CD4-positive, alpha-beta memory T cell (primary cell): ENCODE measurements around the gene PROCA1. TPM values are rescaled to one million over a fixed set of nuclear protein-coding genes. Genes with fewer than 3 reads are reported as not detected.
"Not testable (repeated sequence)": the region's sequence is repeated elsewhere in the genome, so short reads cannot be mapped to it uniquely, and the experiment has no call there.

Experiments
- CTCF ChIA-PET: fragments of 350-600 bp; sonication (Branson Sonifier 250); formaldehyde crosslinking; loops from one replicate; lab custom pipeline; 2021; ENCODE audit warnings: inconsistent platforms; ENCODE audit not compliant: partially characterized antibody; lab: Charles Lee
- POLR2A ChIA-PET: fragments of 350-600 bp; sonication (Branson Sonifier 250); formaldehyde crosslinking; loops from one replicate; lab custom pipeline; 2021; ENCODE audit not compliant: partially characterized antibody; lab: Charles Lee
- DNase-seq, 5 donors: peaks; one replicate each; pipeline versions ENCODE4 v3.0.0 to v3.0.0-alpha.2; 2020 to 2022; ENCODE audit warnings: mixed read lengths in 1 of 5
- H3K27ac ChIP-seq: one replicate; pipeline ENCODE4 v1.7.0; 2013; ENCODE audit warnings: low read depth, low read length
- H3K27me3 ChIP-seq: 2 replicates; pipeline ENCODE4 v1.7.0; 2013; ENCODE audit warnings: mild to moderate bottlenecking, low read length, moderate library complexity; ENCODE audit not compliant: insufficient read depth
- H3K36me3 ChIP-seq: 2 replicates; pipeline ENCODE4 v1.7.0; 2013; ENCODE audit warnings: mild to moderate bottlenecking, low read length, moderate library complexity; ENCODE audit not compliant: insufficient read depth
- H3K4me1 ChIP-seq: 2 replicates; pipeline ENCODE4 v1.7.0; 2013; ENCODE audit warnings: mild to moderate bottlenecking, low read length, moderate library complexity; ENCODE audit not compliant: insufficient read depth
- H3K4me3 ChIP-seq, 2 donors: one replicate each; pipeline ENCODE4 v1.7.0; 2013; ENCODE audit warnings: low read length in 2 of 2, mild to moderate bottlenecking in 1 of 2
- H3K9me3 ChIP-seq, 2 donors: one replicate each; pipeline ENCODE4 v1.7.0; 2013; ENCODE audit warnings: low read length in 2 of 2, control low read depth in 1 of 2; ENCODE audit not compliant: control insufficient read depth in 1 of 2
- H3K27ac Mint-ChIP-seq, 7 donors: one replicate each; pipeline ENCODE4 v1.8.0; 2020 to 2021; ENCODE audit warnings: mixed read lengths in 7 of 7, mild to moderate bottlenecking in 6 of 7, inconsistent platforms in 3 of 7, moderate library complexity in 3 of 7
- H3K27me3 Mint-ChIP-seq, 2 donors: one replicate each; pipeline ENCODE4 v1.8.0; 2020 to 2021; ENCODE audit warnings: mixed read lengths in 2 of 2
- H3K36me3 Mint-ChIP-seq, 2 donors: one replicate each; pipeline ENCODE4 v1.8.0; 2020 to 2021; ENCODE audit warnings: mixed read lengths in 2 of 2, inconsistent platforms in 1 of 2, mild to moderate bottlenecking in 1 of 2
- H3K4me1 Mint-ChIP-seq, 4 donors: one replicate each; pipeline ENCODE4 v1.8.0; 2020 to 2021; ENCODE audit warnings: mixed read lengths in 4 of 4, mild to moderate bottlenecking in 1 of 4
- H3K4me3 Mint-ChIP-seq, 8 donors: one replicate each; pipeline ENCODE4 v1.8.0; 2020 to 2021; ENCODE audit warnings: mixed read lengths in 8 of 8, mild to moderate bottlenecking in 7 of 8, moderate library complexity in 6 of 8, inconsistent platforms in 3 of 8
- H3K9me3 Mint-ChIP-seq, 8 donors: one replicate each; pipeline ENCODE4 v1.8.0; 2020 to 2021; ENCODE audit warnings: mixed read lengths in 8 of 8, mild to moderate bottlenecking in 5 of 8, inconsistent platforms in 3 of 8, moderate library complexity in 1 of 8
- intact Hi-C: fragments of 100-400 bp; cut with micrococcal nuclease; formaldehyde crosslinking; loops from one replicate; pipeline ENCODE4 v1.15.1; 2023
- polyA plus RNA-seq, 2 donors: library from polyadenylated mRNA; unstranded; fragments of 300-500 nt; fragmentation: Illumina TruSeq; gene quantifications; one replicate each; pipeline ENCODE4 v1.2.3, GENCODE V29; 2021
- total RNA-seq, 2 experiments: library from RNA; stranded (reverse); gene quantifications; one replicate each; pipeline ENCODE4 v1.2.3, GENCODE V29; 2021

PROCA1 gene
- total and polyA plus RNA-seq, 4 experiments from 2014 or later = 0.12 to 17.4 (median 7.9) TPM

GRCh38 chr17:28662527-28662829 is 49.2 kb downstream of the PROCA1 start:
- peak overlapping the region; percentile 99 to 100 (median 100) for H3K4me3 Mint-ChIP-seq
- H3K4me1 Mint-ChIP-seq = peaks cover 43 to 68% (median 57%) of the 10 kb centered on the region in 4 donors
- POLR2A ChIA-PET = interaction anchor here (0.5 to 3.5 kb wide), 16 partner anchors 10 to 1818 kb away, joined by 3 to 77 read pairs (median 7); partner anchors contain the start of genes ALDOC, BLTP2, PIGS and PROCA1

DNA sequence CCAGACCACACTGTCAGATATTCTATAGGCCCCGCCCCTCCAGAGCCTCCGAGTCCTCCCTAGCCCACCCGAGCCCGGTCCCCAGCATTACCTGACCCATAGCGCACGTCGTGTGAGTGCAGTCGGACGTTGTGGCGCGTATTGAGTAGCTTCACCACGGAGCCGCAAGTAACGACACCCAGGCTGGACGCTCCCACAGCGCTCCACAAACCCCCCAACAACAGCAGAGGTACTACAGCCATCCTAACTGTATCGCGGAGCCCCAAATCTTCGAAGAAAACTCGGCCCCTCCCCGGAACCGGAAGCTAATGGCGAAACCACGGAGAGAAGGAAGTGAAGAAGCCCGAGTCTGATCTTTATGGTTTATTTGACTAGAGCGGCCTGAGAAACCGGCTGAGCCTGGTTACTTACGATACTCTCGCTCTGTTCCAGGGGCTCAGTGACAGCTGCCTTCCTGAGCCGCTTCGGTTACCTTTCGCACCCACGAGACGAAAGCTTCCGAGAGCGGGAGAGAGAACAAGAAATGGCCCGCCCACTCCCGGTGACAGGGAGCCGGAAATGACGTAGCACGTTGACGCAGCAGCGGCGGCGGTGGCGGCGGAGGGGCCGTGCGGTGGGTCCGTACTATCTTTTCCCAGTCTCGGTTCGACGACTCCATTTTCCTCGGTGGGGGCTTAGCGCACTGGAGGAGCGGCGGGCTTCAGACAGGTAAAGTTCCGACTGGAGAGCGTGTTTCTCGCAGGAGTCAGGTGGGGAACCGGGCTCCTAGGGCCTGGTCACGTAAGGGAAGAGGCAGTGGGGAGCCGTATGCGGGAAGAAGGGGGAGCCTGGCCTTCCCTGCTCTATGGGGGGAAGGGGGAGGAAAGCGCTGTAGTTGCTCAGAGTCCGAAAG is 49.8 kb downstream of the PROCA1 start, which contains the start of the genes SDF2 and SUPT6H:
SDF2 (minus strand) TSS at position 272 of the 892 bp plus-strand sequence; CDS start at position 242, 30 bp downstream.
SUPT6H (plus strand) TSS at position 571 of the 892 bp plus-strand sequence. CDS start 11,197 bp downstream, outside the sequence.
- Mint-ChIP-seq H3K27ac (peak within 1 kb of the TSS; percentile 97 to 100 (median 100)), H3K36me3 (peaks cover 9 to 51% of the 10 kb centered on the region in 2 donors), H3K4me3 (peak within 1 kb of the TSS; percentile 99 to 100 (median 100)), H3K27me3 (no peaks in the 10 kb centered on the region), H3K4me1 (peaks cover 42 to 68% (median 56%) of the 10 kb centered on the region in 4 donors), H3K9me3 (no peaks in the 10 kb centered on the region)
- DNase-seq = peak; percentile 94 to 96 (median 95)
- CTCF ChIA-PET = interaction anchor here (0.7 to 4.4 kb wide), 7 partner anchors 9 to 168 kb away, joined by 3 to 51 read pairs (median 4); partner anchors contain the start of genes BLTP2, NEK8 and TLCD1
- intact Hi-C loops = loop anchor here (1.0 to 5.0 kb wide), 3 partner anchors 17 to 290 kb away; partner anchors contain the start of genes BLTP2, PHF12 and PROCA1
- Histone ChIP-seq H3K36me3 (peaks cover 9% of the 10 kb centered on the region), H3K27me3 (no peaks in the 10 kb centered on the region), H3K9me3 (no peaks in the 10 kb centered on the region), H3K27ac (peak within 1 kb of the TSS; percentile 99), H3K4me1 (peaks cover 51% of the 10 kb centered on the region), H3K4me3 (peak within 1 kb of the TSS; percentile 92 to 99)
- POLR2A ChIA-PET = interaction anchor here (0.5 to 3.5 kb wide), 23 partner anchors 9 to 1818 kb away, joined by 3 to 77 read pairs (median 4); partner anchors contain the start of genes ALDOC, BLTP2, PHF12 and PIGS

More at GRCh38 chr17:28662527-28662829, 49.2 kb downstream of the PROCA1 start:
- H3K27me3 ChIP-seq = no peaks in the 10 kb centered on the region
- H3K27ac ChIP-seq = peak overlapping the region; percentile 99
- Mint-ChIP-seq H3K27ac (peak overlapping the region; percentile 97 to 100 (median 100)), H3K9me3 (no peaks in the 10 kb centered on the region), H3K36me3 (peaks cover 9 to 52% of the 10 kb centered on the region in 2 donors), H3K27me3 (no peaks in the 10 kb centered on the region)
- CTCF ChIA-PET = interaction anchor here (1.1 to 4.4 kb wide), 3 partner anchors 18 to 169 kb away, joined by 3 to 51 read pairs (median 7); partner anchors contain the start of genes BLTP2, NEK8 and TLCD1
- peak overlapping the region; percentile 92 to 99 for H3K4me3 ChIP-seq
- peaks cover 51% of the 10 kb centered on the region for H3K4me1 ChIP-seq
- DNase-seq = no peak
- intact Hi-C loops = loop anchor here (2.0 to 5.0 kb wide), 2 partner anchors 48 to 290 kb away; partner anchors contain the start of genes PHF12 and PROCA1
- H3K36me3 ChIP-seq = peaks cover 9% of the 10 kb centered on the region
- no peaks in the 10 kb centered on the region for H3K9me3 ChIP-seq

- DNase-seq, H3K9me3 Mint-ChIP-seq, H3K9me3 ChIP-seq, H3K36me3 ChIP-seq, H3K27me3 Mint-ChIP-seq, CTCF ChIA-PET, H3K27ac ChIP-seq, H3K4me3 ChIP-seq, intact Hi-C loops, H3K27me3 ChIP-seq, POLR2A ChIA-PET: not testable (repeated sequence)
- H3K4me3 Mint-ChIP-seq = peak overlapping the region in 3 of 8 donors; percentile 36 to 70 (median 50)
- H3K4me1 ChIP-seq = peaks cover 34% of the 10 kb centered on the region
- H3K27ac Mint-ChIP-seq = peak overlapping the region in 4 of 7 donors; percentile 57 to 97 (median 68)
- peaks cover 36 to 60% (median 46%) of the 10 kb centered on the region in 4 donors for H3K4me1 Mint-ChIP-seq
- peaks cover 9 to 44% of the 10 kb centered on the region in 2 donors for H3K36me3 Mint-ChIP-seq
Measured at GRCh38 chr17:28659497-28659881, 52.2 kb downstream of the PROCA1 start.

GRCh38 chr17:28658766-28659496 is 52.8 kb downstream of the PROCA1 start:
- Mint-ChIP-seq H3K27ac (peak overlapping the region in 1 of 7 donors; percentile 41), H3K4me1 (peaks cover 33 to 54% (median 42%) of the 10 kb centered on the region in 4 donors), H3K36me3 (peaks cover 9 to 43% of the 10 kb centered on the region in 2 donors), H3K4me3 (peak overlapping the region in 1 of 8 donors; percentile 17)
- DNase-seq, H3K27me3 ChIP-seq, H3K27me3 Mint-ChIP-seq, intact Hi-C loops, H3K9me3 ChIP-seq, POLR2A ChIA-PET, H3K4me3 ChIP-seq, H3K27ac ChIP-seq, H3K9me3 Mint-ChIP-seq, CTCF ChIA-PET, H3K36me3 ChIP-seq: not testable (repeated sequence)
- peaks cover 29% of the 10 kb centered on the region for H3K4me1 ChIP-seq

DNA sequence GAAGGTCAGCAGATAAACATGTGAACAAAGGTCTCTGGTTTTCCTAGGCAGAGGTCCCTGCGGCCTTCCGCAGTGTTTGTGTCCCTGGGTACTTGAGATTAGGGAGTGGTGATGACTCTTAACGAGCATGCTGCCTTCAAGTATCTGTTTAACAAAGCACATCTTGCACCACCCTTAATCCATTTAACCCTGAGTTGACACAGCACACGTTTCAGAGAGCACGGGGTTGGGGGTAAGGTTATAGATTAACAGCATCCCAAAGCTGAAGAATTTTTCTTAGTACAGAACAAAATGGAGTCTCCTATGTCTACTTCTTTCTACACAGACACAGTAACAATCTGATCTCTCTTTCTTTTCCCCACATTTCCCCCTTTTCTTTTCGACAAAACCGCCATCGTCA is 53.3 kb downstream of the PROCA1 start:
- POLR2A ChIA-PET = not testable (repeated sequence)

DNA sequence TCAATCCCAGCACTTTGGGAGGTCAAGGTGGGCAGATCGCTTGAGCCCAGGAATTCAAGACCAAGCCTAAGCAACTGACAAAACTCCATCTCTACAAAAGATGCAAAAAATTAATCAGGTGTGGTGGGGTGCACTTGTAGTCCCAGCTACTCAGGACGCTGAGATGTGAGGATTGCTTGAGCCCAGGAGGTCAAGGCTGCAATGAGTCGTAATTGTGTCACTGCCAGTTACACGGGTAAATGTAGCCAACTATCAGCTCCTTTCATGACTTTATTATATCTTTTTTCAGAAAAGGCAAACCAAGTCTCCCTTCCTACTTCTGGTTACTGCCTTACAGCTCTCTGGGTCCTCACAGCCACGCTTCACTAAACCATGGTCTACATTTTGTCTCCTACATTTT is 53.9 kb downstream of the PROCA1 start:
- no peaks in the 10 kb centered on the region for H3K9me3 ChIP-seq
- H3K4me3 ChIP-seq = no peak overlapping the region
- Mint-ChIP-seq H3K9me3 (no peaks in the 10 kb centered on the region), H3K27me3 (no peaks in the 10 kb centered on the region), H3K4me3 (no peak overlapping the region), H3K27ac (peak overlapping the region in 4 of 7 donors; percentile 15 to 74 (median 66)), H3K4me1 (peaks cover 26 to 47% (median 34%) of the 10 kb centered on the region in 4 donors), H3K36me3 (peaks cover 9 to 48% of the 10 kb centered on the region in 2 donors)
- intact Hi-C loops = no loop called here
- DNase-seq = no peak
- ChIA-PET POLR2A (interaction anchor here (0.6 kb wide), 1 partner anchor 232 kb away, joined by 3 read pairs; no protein-coding TSS in a partner anchor), CTCF (interaction anchor here (1.2 kb wide), 1 partner anchor 11 kb away, joined by 3 read pairs; no protein-coding TSS in a partner anchor)
- peaks cover 11% of the 10 kb centered on the region for H3K36me3 ChIP-seq
- peaks cover 18% of the 10 kb centered on the region for H3K4me1 ChIP-seq
- H3K27ac ChIP-seq = no peak overlapping the region
- no peaks in the 10 kb centered on the region for H3K27me3 ChIP-seq

More for the DNA sequence above, 53.3 kb downstream of the PROCA1 start:
- DNase-seq, H3K9me3 Mint-ChIP-seq, H3K36me3 ChIP-seq, H3K27me3 ChIP-seq, H3K4me3 ChIP-seq, H3K27ac ChIP-seq, H3K9me3 ChIP-seq, H3K27me3 Mint-ChIP-seq, intact Hi-C loops: not testable (repeated sequence)
- peaks cover 23% of the 10 kb centered on the region for H3K4me1 ChIP-seq
- CTCF ChIA-PET = interaction anchor here (1.2 kb wide), 1 partner anchor 11 kb away, joined by 3 read pairs; no protein-coding TSS in a partner anchor
- Mint-ChIP-seq H3K36me3 (peaks cover 9 to 46% of the 10 kb centered on the region in 2 donors), H3K4me1 (peaks cover 28 to 48% (median 38%) of the 10 kb centered on the region in 4 donors), H3K27ac (peak overlapping the region in 2 of 7 donors; percentile 41 to 68), H3K4me3 (peak overlapping the region in 1 of 8 donors; percentile 17)
